IMR-90 (cell line): Measurements from ENCODE around the gene NUP50. TPM values are rescaled to one million over a fixed set of nuclear protein-coding genes. Genes with fewer than 3 reads are reported as not detected.

Source experiments
- ATAC-seq: fragments of 200-7000 bp; cut with Tn5 transposase; 2 replicates; pipeline ENCODE4 v1.9.1; 2020; ENCODE audit warnings: low read depth, mild to moderate bottlenecking, moderate library complexity
- BruUV-seq: library from RNA; stranded (reverse); fragments of 400-500 nt; replicated peaks from 2 replicates; lab custom pipeline; 2021; lab: Mats Ljungman, UMichigan
- CTCF ChIA-PET: fragments of 300-600 bp; formaldehyde crosslinking; extraction: SDS; loops from one replicate; lab custom pipeline; 2021; ENCODE audit warnings: antibody characterized with exemption; lab: Yijun Ruan, JAX
- POLR2A ChIA-PET: fragments of 300-600 bp; sonication (Branson Sonifier 250); formaldehyde crosslinking; loops from one replicate; lab custom pipeline; 2022; ENCODE audit warnings: antibody characterized with exemption; ENCODE audit not compliant: unreplicated experiment; lab: Charles Lee
- DNase-seq: peaks from one replicate; pipeline ENCODE4 v3.0.0; 2013
- H2AFZ ChIP-seq: replicated peaks from 2 replicates; pipeline ENCODE3; 2013; ENCODE audit warnings: low read length, mild to moderate bottlenecking; ENCODE audit not compliant: poor library complexity
- H2AK5ac ChIP-seq: 2 replicates; pipeline ENCODE4 v1.6.1; 2013; ENCODE audit warnings: low read depth, low read length, inconsistent platforms
- H2AK9ac ChIP-seq: replicated peaks from 2 replicates; pipeline ENCODE3; 2013; ENCODE audit warnings: mild to moderate bottlenecking, low read depth, low read length, moderate library complexity; ENCODE audit not compliant: poor library complexity
- H2BK120ac ChIP-seq: 2 replicates; pipeline ENCODE4 v1.6.1; 2013; ENCODE audit warnings: low read depth, low read length, inconsistent platforms
- H2BK15ac ChIP-seq: 3 replicates; pipeline ENCODE4 v1.6.1; 2013; ENCODE audit warnings: low read depth, low read length, inconsistent platforms
- H2BK20ac ChIP-seq: 2 replicates; pipeline ENCODE4 v1.6.1; 2013; ENCODE audit warnings: low read depth, mild to moderate bottlenecking, inconsistent platforms, low read length, moderate library complexity
- H2BK5ac ChIP-seq: 2 replicates; pipeline ENCODE4 v1.6.1; 2013; ENCODE audit warnings: mild to moderate bottlenecking, low read depth, low read length, inconsistent platforms; ENCODE audit not compliant: poor library complexity, severe bottlenecking
- H3K14ac ChIP-seq: replicated peaks from 2 replicates; pipeline ENCODE4 v1.6.1; 2013; ENCODE audit warnings: low read depth, low read length, inconsistent platforms
- H3K18ac ChIP-seq: 2 replicates; pipeline ENCODE4 v1.6.1; 2013; ENCODE audit warnings: low read depth, low read length, control low read depth
- H3K23ac ChIP-seq: 2 replicates; pipeline ENCODE4 v1.6.1; 2013; ENCODE audit warnings: low read depth, low read length, inconsistent platforms
- H3K27ac ChIP-seq: 2 replicates; pipeline ENCODE4 v1.5.1; 2013; ENCODE audit warnings: mild to moderate bottlenecking, control low read depth, low read length; ENCODE audit not compliant: insufficient read depth
- H3K27me3 ChIP-seq: 2 replicates; pipeline ENCODE4 v1.6.1; 2013; ENCODE audit warnings: low read length; ENCODE audit not compliant: control insufficient read depth, insufficient read depth
- H3K36me3 ChIP-seq: 2 replicates; pipeline ENCODE4 v1.6.1; 2013; ENCODE audit warnings: low read length, mixed read lengths; ENCODE audit not compliant: control insufficient read depth, insufficient read depth
- H3K4ac ChIP-seq: 2 replicates; pipeline ENCODE4 v1.6.1; 2013; ENCODE audit warnings: low read depth, low read length, inconsistent platforms
- H3K4me1 ChIP-seq: 2 replicates; pipeline ENCODE4 v1.6.1; 2013; ENCODE audit warnings: low read length, mixed read lengths; ENCODE audit not compliant: control insufficient read depth, insufficient read depth
- H3K4me2 ChIP-seq: 2 replicates; pipeline ENCODE4 v1.6.1; 2013; ENCODE audit warnings: low read depth, mild to moderate bottlenecking, control low read depth, low read length, moderate library complexity
- H3K4me3 ChIP-seq: 2 replicates; pipeline ENCODE4 v1.5.1; 2013; ENCODE audit warnings: low read depth, mild to moderate bottlenecking, control low read depth, low read length, moderate library complexity; ENCODE audit not compliant: insufficient read depth
- H3K56ac ChIP-seq: 2 replicates; pipeline ENCODE4 v1.6.1; 2013; ENCODE audit warnings: low read length, inconsistent platforms; ENCODE audit not compliant: insufficient read depth; ENCODE audit errors: extremely low read depth
- H3K79me1 ChIP-seq, 2 experiments: 2 replicates each; pipeline ENCODE4 v1.6.1; 2013; ENCODE audit warnings: low read length in 2 of 2, inconsistent platforms in 1 of 2, low read depth in 1 of 2
- H3K9ac ChIP-seq: 2 replicates; pipeline ENCODE4 v1.6.1; 2013; ENCODE audit warnings: low read depth, low read length, control low read depth
- H3K9me1 ChIP-seq: 2 replicates; pipeline ENCODE4 v1.6.1; 2013; ENCODE audit warnings: low read length, inconsistent platforms; ENCODE audit not compliant: insufficient read depth
- H3K9me3 ChIP-seq: 2 replicates; pipeline ENCODE4 v1.6.1; 2013; ENCODE audit warnings: low read length; ENCODE audit not compliant: control insufficient read depth, insufficient read depth
- H4K20me1 ChIP-seq: 2 replicates; pipeline ENCODE4 v1.6.1; 2013; ENCODE audit warnings: low read length, inconsistent platforms; ENCODE audit not compliant: insufficient read depth
- H4K5ac ChIP-seq: 2 replicates; pipeline ENCODE4 v1.6.1; 2013; ENCODE audit warnings: mild to moderate bottlenecking, low read depth, low read length, control low read depth
- H4K8ac ChIP-seq, 2 experiments: 2 replicates each; pipeline ENCODE4 v1.6.1; 2013; ENCODE audit warnings: low read depth in 2 of 2, low read length in 2 of 2, control low read depth in 1 of 2, inconsistent platforms in 1 of 2
- H4K91ac ChIP-seq: 2 replicates; pipeline ENCODE4 v1.6.1; 2013; ENCODE audit warnings: low read depth, low read length, inconsistent platforms; ENCODE audit not compliant: insufficient read depth
- CHD1 ChIP-seq: IDR thresholded peaks from 2 replicates; pipeline ENCODE4 v1.6.1; 2012; ENCODE audit warnings: low read depth, low read length, improper control_type of control experiment
- CTCF ChIP-seq: conservative IDR thresholded peaks from 2 replicates; pipeline ENCODE4 v1.5.1; 2012; ENCODE audit warnings: mild to moderate bottlenecking, low read depth, low read length, improper control_type of control experiment
- ELK1 ChIP-seq: fragments of 150-350 bp; IDR thresholded peaks from 2 replicates; pipeline ENCODE4 v1.6.1; 2016; ENCODE audit warnings: low read depth, mild to moderate bottlenecking, low read length, moderate library complexity, borderline replicate concordance
- FOS ChIP-seq: fragments of 150-350 bp; IDR thresholded peaks from 2 replicates; pipeline ENCODE4 v1.6.1; 2016; ENCODE audit warnings: low read depth, low read length
- MAFK ChIP-seq: IDR thresholded peaks from 2 replicates; pipeline ENCODE4 v1.6.1; 2012; ENCODE audit warnings: low read depth, low read length, improper control_type of control experiment
- MAZ ChIP-seq: IDR thresholded peaks from 2 replicates; pipeline ENCODE4 v1.6.1; 2012; ENCODE audit warnings: low read depth, mild to moderate bottlenecking, low read length, improper control_type of control experiment, moderate library complexity, borderline replicate concordance
- MXI1 ChIP-seq: IDR thresholded peaks from 2 replicates; pipeline ENCODE4 v1.6.1; 2012; ENCODE audit warnings: low read depth, mild to moderate bottlenecking, low read length, moderate library complexity, borderline replicate concordance
- NFE2L2 ChIP-seq: fragments of 150-350 bp; IDR thresholded peaks from 2 replicates; pipeline ENCODE4 v1.6.1; 2016; ENCODE audit warnings: low read depth, mild to moderate bottlenecking, low read length
- POLR2A ChIP-seq: IDR thresholded peaks from 2 replicates; pipeline ENCODE4 v1.6.1; 2012; ENCODE audit warnings: mild to moderate bottlenecking, low read depth, low read length
- RAD21 ChIP-seq: IDR thresholded peaks from 2 replicates; pipeline ENCODE4 v1.6.1; 2012; ENCODE audit warnings: low read length, improper control_type of control experiment
- RCOR1 ChIP-seq: IDR thresholded peaks from 2 replicates; pipeline ENCODE4 v1.6.1; 2012; ENCODE audit warnings: mild to moderate bottlenecking, low read length, improper control_type of control experiment; ENCODE audit not compliant: insufficient replicate concordance
- RFX5 ChIP-seq: IDR thresholded peaks from 2 replicates; pipeline ENCODE4 v1.8.0; 2012; ENCODE audit warnings: low read depth, mild to moderate bottlenecking, low read length, moderate library complexity
- SMC3 ChIP-seq: fragments of 150-350 bp; IDR thresholded peaks from 2 replicates; pipeline ENCODE4 v1.6.1; 2016; ENCODE audit warnings: low read depth, mild to moderate bottlenecking, antibody characterized with exemption, low read length, moderate library complexity
- USF2 ChIP-seq: fragments of 150-350 bp; IDR thresholded peaks from 2 replicates; pipeline ENCODE4 v1.6.1; 2017; ENCODE audit warnings: mild to moderate bottlenecking, antibody characterized with exemption, low read length, low read depth
- WGBS, 2 experiments: methylation state at CpG; one replicate each; pipeline versions ENCODE4 v1.1.5 to v1.1.7; 2013; ENCODE audit warnings: missing lambda C conversion rate in 2 of 2; ENCODE audit not compliant: insufficient read length in 1 of 2; ENCODE audit errors: extremely low coverage in 2 of 2; 5-methylcytosine and 5-hydroxymethylcytosine counted together
- dilution Hi-C: fragments of 300-500 bp; cut with HindIII; formaldehyde crosslinking; loops from one replicate; pipeline ENCODE4 v1.14.3; 2018; ENCODE audit warnings: low sequenced_read_pairs; ENCODE audit not compliant: unreplicated experiment
- in situ Hi-C: fragments of 300-500 bp; cut with MboI; formaldehyde crosslinking; loops from 3 replicates; pipeline ENCODE4 v1.14.3; 2019; ENCODE audit warnings: low sequenced_read_pairs, inconsistent platforms, mixed read lengths
- intact Hi-C: fragments of 100-400 bp; cut with micrococcal nuclease; formaldehyde crosslinking; loops from 2 replicates; pipeline ENCODE4 v1.10.0; 2022
- polyA plus RNA-seq, 3 experiments: library from polyadenylated mRNA; depleted of rRNA; stranded (reverse); fragments of >200 nt; gene quantifications; 2 replicates each; pipeline ENCODE4 v1.2.3, GENCODE V29; 2012; ENCODE audit warnings: low replicate concordance in 1 of 3
- total RNA-seq: library from RNA; depleted of rRNA; stranded (reverse); fragments of >200 nt; gene quantifications from 2 replicates; pipeline ENCODE4 v1.2.3, GENCODE V29; 2012

Gene NUP50
- total and polyA plus RNA-seq, 2 of the 4 experiments (the other 2 are of a cell fraction), result 12.8 to 65.4 TPM

- BruUV-seq, result no TSS peak
Observed at GRCh38 chr22:45217806-45218205, 54.1 kb downstream of the NUP50 start.

More at GRCh38 chr22:45217806-45218205, 54.1 kb downstream of the NUP50 start:
- no peak overlapping the region for H4K91ac ChIP-seq
- no peak overlapping the region for H3K4me2 ChIP-seq
- no peak overlapping the region for H2BK15ac ChIP-seq
- H3K9me1 ChIP-seq, result peaks cover 16% of the 10 kb centered on the region
- no peak overlapping the region for H4K8ac ChIP-seq
- H2AFZ ChIP-seq, result no peak overlapping the region
- no peaks in the 10 kb centered on the region for H3K36me3 ChIP-seq
- POLR2A ChIA-PET, result no interaction called here
- WGBS, 2 experiments, result 96% methylated on average over 4 of the region's 14 CpGs; no CpG with 5 or more reads in 1 of the 2 experiments
- H3K4ac ChIP-seq, result no peak overlapping the region
- H3K9me3 ChIP-seq, result no peaks in the 10 kb centered on the region
- H3K23ac ChIP-seq, result no peak overlapping the region
- H3K27ac ChIP-seq, result no peak overlapping the region
- no peak overlapping the region for H2AK5ac ChIP-seq
- H4K20me1 ChIP-seq, result peaks cover 62% of the 10 kb centered on the region
- H3K79me1 ChIP-seq, result peaks cover 24 to 68% of the 10 kb centered on the region in 2 experiments
- no peak overlapping the region for H3K18ac ChIP-seq
- H3K4me1 ChIP-seq, result peaks cover 10% of the 10 kb centered on the region
- no peak overlapping the region for H3K4me3 ChIP-seq
- TF ChIP-seq FOS (no peak), RAD21 (no peak), MXI1 (no peak), CTCF (no peak), CHD1 (no peak), RCOR1 (no peak), SMC3 (no peak), USF2 (no peak), ELK1 (no peak), MAFK (no peak), MAZ (no peak), POLR2A (no peak), RFX5 (no peak), NFE2L2 (no peak)
- H3K9ac ChIP-seq, result no peak overlapping the region
- no peak overlapping the region for H2BK120ac ChIP-seq
- H2BK5ac ChIP-seq, result no peak overlapping the region
- in situ Hi-C loops, result no loop called here
- H3K27me3 ChIP-seq, result no peaks in the 10 kb centered on the region
- intact Hi-C loops, result no loop called here
- no peak overlapping the region for H3K56ac ChIP-seq
- DNase-seq (no peak), ATAC-seq (no peak)
- H2AK9ac ChIP-seq, result no peak overlapping the region
- no peak overlapping the region for H3K14ac ChIP-seq
- H2BK20ac ChIP-seq, result no peak overlapping the region
- dilution Hi-C loops, result no loop called here
- H4K5ac ChIP-seq, result no peak overlapping the region
- CTCF ChIA-PET, result no interaction called here
